IPS-11a (cell line): ENCODE results near the gene KLHL22.
"Not testable (repeated sequence)": the region's sequence is repeated elsewhere in the genome, so short reads cannot be mapped to it uniquely, and the experiment has no call there.

ENCODE experiments used
- H3K4me3 ChIP-seq: one replicate; pipeline ENCODE4 v1.5.1; 2013; ENCODE audit warnings: low read depth, low read length, control low read depth

Gene KLHL22

DNA sequence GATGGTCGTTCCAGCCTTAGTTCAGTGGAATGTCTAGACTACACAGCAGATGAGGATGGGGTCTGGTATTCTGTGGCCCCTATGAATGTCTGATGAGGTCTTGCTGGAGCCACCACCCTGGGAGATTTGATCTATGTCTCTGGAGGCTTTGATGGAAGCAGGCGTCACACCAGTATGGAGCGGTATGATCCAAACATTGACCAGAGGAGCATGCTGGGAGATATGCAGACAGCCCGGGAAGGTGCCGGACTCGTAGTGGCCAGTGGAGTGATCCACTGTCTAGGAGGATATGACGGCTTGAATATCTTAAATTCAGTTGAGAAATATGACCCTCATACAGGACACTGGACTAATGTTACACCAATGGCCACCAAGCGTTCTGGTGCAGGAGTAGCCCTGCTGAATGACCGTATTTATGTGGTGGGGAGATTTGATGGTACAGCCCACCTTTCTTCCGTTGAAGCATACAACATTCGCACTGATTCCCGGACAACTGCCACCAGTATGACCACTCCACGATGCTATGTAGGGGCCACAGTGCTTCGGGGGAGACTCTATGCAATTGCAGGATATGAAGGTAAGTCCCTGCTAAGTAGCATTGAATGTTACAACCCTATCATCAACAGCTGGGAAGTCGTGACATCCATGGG, 44.3 kb downstream of the KLHL22 start:
- H3K4me3 ChIP-seq: not testable (repeated sequence)

GRCh38 chr22:20450551-20450906, 45.1 kb downstream of the KLHL22 start:
- H3K4me3 ChIP-seq: no peak overlapping the region

GRCh38 chr22:20449819-20450550, 45.6 kb downstream of the KLHL22 start:
- H3K4me3 ChIP-seq: no peak overlapping the region

GRCh38 chr22:20448630-20449029, 47.0 kb downstream of the KLHL22 start:
- H3K4me3 ChIP-seq: no peak overlapping the region

- H3K4me3 ChIP-seq: no peak overlapping the region
Observed at GRCh38 chr22:20446383-20446970, 49.1 kb downstream of the KLHL22 start.

- H3K4me3 ChIP-seq: no peak overlapping the region
Observed at GRCh38 chr22:20444325-20444724, 51.3 kb downstream of the KLHL22 start.

GRCh38 chr22:20442485-20443284, 52.9 kb downstream of the KLHL22 start:
- no peak overlapping the region for H3K4me3 ChIP-seq

DNA sequence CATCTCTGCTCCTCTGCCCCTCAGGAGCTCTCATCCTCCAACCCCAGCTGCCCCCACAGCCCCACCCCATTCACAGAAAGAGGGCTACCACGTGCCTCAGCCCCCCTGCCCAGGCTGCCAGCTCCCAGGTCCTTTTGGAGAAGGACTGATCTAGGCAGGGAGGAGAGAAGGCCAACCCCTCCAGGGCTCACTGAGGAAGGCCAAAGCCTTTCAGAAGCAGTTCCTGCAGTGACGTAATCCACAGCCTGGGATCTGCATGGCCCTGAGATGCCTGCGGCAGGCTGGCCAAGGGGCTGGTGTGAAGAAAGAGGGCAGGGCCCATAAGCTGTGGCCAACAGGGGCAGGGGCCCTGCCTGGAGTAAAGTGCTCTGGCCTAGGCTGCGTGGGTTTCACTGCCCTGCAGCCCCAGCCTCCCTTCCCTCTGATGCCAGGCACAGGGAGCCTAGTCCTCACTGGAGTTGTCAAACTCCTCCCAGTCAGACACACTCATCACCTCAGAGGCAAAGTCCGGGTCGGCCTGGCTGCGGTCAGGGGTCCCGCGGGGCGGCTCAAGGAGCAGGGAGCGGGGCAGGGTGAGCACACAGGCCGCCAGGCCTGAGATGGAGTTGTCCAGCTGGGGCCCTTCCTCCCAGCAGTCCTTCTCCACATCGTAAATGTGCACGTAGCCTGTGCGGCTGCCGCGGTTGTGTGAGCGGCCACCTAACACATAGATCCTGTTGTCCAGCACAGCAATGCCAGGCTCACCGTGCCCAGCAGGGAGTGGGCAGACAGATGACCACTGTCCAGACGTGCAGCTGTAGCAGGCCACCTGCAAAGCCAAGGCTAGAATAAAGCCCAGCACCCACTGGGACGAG, 53.7 kb downstream of the KLHL22 start:
- no peak overlapping the region for H3K4me3 ChIP-seq

GRCh38 chr22:20440637-20441591, 54.7 kb downstream of the KLHL22 start:
- H3K4me3 ChIP-seq: no peak overlapping the region

DNA sequence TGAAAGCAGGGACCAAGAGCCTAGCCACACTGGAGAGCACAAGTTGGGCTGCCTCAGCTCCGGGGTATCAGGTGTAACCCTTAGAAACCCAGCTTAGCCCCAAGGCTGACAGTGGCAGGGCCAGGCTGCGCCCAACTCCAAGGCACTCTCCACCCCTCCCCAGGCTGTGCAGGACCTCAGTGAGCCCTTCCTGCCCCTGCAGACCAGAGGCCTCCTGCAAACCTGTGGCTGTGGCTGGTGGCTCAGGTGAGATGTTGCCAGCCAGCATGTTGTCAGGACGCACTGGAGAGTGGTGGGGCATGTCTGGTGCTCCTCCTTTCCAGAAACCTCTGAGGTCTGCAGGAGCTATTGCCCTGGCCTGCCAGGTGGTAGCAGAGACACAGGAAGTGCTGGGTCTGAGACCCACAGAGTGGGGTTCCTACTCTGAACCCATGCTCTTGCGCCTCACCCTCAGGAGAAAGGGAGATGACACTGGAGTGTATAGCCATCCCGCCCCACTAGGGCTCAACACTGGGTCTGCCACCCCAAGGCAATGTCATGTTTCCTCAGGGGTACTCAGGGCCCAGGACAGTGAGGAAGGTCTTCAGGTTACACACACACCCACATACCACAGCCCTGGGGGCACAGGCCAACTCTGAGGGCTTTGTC, 55.5 kb downstream of the KLHL22 start:
- H3K4me3 ChIP-seq: no peak overlapping the region

DNA sequence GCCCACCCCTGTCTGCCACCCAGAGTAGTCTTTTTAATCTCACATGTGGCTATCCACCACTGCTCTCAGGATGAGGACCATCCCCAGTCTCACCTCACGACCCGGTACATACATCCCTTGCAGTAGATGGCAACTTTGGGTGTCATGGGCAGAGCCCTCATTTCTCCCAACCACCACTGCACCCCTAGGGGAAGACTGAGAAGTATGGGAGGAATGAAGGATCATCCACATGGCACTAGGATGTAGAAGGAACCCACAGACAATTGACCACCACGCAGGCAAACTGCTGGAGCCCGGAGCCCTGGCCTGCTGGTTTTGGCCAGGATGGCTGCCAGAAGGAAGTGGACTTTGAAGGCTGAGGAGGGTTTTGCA, 56.1 kb downstream of the KLHL22 start:
- H3K4me3 ChIP-seq: no peak overlapping the region

- no peak overlapping the region for H3K4me3 ChIP-seq
Observed at GRCh38 chr22:20438678-20439492, 56.7 kb downstream of the KLHL22 start.

DNA sequence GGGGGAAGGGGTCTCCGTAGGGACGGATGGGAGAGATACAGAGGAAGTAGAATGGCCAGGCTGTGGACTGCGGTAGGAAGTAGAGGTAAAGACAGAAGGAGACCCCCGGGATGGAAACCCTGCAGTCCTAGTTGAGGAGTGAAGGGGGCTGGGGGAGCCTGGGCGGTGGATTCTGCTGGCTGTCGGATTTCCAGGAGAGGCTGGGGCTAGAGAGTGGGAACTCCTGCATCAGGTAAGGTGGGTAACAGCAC, 57.2 kb downstream of the KLHL22 start:
- H3K4me3 ChIP-seq: peak overlapping the region; percentile 60

- H3K4me3 ChIP-seq: peak within 1 kb of the TSS; percentile 60
Observed at GRCh38 chr22:20437613-20438426, 57.8 kb downstream of the KLHL22 start, which contains the start of gene SCARF2. SCARF2 (minus strand) TSS chr22:20437825; CDS start chr22:20437754, 71 bp downstream.

DNA sequence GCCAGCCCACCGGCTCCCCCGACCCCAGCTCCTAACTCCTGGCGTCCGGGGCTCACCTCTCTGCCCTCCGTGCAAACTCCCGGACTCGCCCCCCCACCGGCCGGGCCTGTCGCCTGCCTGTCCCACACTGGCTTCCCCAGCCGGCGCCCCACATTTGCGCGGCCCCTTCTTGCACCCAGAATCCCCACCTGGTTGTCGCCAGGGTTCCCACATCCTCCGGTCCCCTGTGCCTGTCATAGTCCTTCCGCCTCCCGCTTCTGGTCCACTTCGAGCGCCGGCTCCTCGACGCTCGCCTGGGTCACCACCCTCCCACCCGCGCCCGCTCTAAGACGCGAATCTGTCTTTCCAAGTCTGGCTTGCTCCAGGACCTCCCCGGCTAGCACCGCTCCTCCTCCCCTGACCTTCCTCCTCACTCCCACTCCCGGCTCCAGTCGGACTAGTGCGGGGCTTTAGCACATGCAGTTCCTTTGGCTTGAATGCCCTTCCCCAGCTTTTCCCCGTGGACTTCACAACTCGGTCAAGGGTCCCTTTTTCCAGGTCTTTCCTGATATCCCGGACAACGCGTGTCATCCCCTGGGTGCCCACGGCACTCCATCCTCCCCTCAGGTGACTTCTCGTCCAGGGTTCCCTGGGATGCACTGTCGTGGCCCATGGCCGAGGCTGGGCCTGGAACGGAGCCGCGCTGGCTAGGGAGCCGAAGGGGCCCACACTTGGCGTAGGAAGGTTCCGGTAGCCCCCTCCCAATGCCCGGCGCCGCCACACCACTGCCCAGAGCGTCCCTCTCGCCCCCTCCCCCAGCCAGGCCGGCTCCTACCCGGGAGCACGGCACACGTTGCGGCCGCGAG, 58.6 kb downstream of the KLHL22 start:
- H3K4me3 ChIP-seq: peak overlapping the region; percentile 60

DNA sequence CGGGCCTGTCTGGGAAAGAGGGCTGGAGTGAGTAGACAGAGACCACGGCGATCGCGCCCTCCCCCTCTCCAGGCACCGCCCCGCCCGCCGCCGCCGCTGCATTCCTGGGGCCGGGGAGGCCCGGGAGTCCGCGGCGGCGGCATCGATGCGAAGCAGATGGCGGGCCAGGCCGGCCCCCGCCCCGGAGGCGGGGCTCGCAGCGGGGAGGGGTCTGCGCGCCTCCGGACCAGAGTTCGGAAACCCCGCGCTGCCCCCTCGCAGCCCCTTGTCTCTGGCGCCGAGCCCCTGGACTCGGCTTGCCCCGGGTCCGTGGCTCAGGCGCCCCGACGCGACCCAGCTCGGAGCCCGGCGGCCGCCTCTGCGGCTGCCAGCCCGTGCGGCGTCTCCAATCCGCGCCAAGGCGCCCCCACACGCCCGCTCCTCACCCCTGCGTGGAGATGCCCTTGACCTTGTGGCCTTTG, 59.3 kb downstream of the KLHL22 start:
- peak overlapping the region; percentile 60 for H3K4me3 ChIP-seq
